Fibroblast of lung (primary cell): ENCODE results near the gene MEG3. TPM values are rescaled to one million over a fixed set of nuclear protein-coding genes. Genes with fewer than 3 reads are reported as not detected.

Experiments
- DNase-seq, 2 donors: peaks; one replicate each; pipeline versions ENCODE4 v3.0.0 to v3.0.0-alpha.2; 2010; ENCODE audit warnings: low read depth in 2 of 2
- H2AFZ ChIP-seq: 2 replicates; pipeline ENCODE4 v1.5.1; 2012; ENCODE audit warnings: low read length, control low read depth, inconsistent platforms
- H3K27ac ChIP-seq: 2 replicates; pipeline ENCODE4 v1.5.1; 2011; ENCODE audit warnings: low read length, control low read depth; ENCODE audit not compliant: insufficient read depth
- H3K27me3 ChIP-seq: 2 replicates; pipeline ENCODE4 v1.5.1; 2011; ENCODE audit warnings: mild to moderate bottlenecking, low read length; ENCODE audit not compliant: control insufficient read depth, insufficient read depth
- H3K36me3 ChIP-seq: 2 replicates; pipeline ENCODE4 v1.5.1; 2011; ENCODE audit warnings: low read length; ENCODE audit not compliant: control insufficient read depth, insufficient read depth
- H3K4me1 ChIP-seq: 2 replicates; pipeline ENCODE4 v1.5.1; 2011; ENCODE audit warnings: low read length; ENCODE audit not compliant: control insufficient read depth, insufficient read depth; ENCODE audit errors: extremely low read depth
- H3K4me2 ChIP-seq: 2 replicates; pipeline ENCODE4 v1.5.1; 2011; ENCODE audit warnings: low read length, control low read depth; ENCODE audit not compliant: insufficient read depth; ENCODE audit errors: extremely low read depth
- H3K4me3 ChIP-seq, 4 experiments: fragments of 200-600 bp in 1 of 4; sonication (generic) in 1 of 4; replicated peaks in 1 of 4; 2 replicates each; pipeline ENCODE4 v1.5.1; 2011 to 2016; ENCODE audit warnings: low read length in 4 of 4, low read depth in 3 of 4, mild to moderate bottlenecking in 3 of 4, control low read depth in 2 of 4, inconsistent platforms in 1 of 4, mixed read lengths in 1 of 4; ENCODE audit not compliant: insufficient read depth in 1 of 4; ENCODE audit errors: control extremely low read depth in 1 of 4
- H3K79me2 ChIP-seq: 2 replicates; pipeline ENCODE4 v1.5.1; 2012; ENCODE audit warnings: mild to moderate bottlenecking, low read length, inconsistent platforms; ENCODE audit not compliant: control insufficient read depth, insufficient read depth
- H3K9ac ChIP-seq: 2 replicates; pipeline ENCODE4 v1.5.1; 2011; ENCODE audit warnings: mild to moderate bottlenecking, low read length, control low read depth; ENCODE audit not compliant: insufficient read depth
- H3K9me3 ChIP-seq: 2 replicates; pipeline ENCODE4 v1.5.1; 2012; ENCODE audit warnings: low read depth, low read length; ENCODE audit not compliant: control insufficient read depth, insufficient read depth
- H4K20me1 ChIP-seq: 2 replicates; pipeline ENCODE4 v1.5.1; 2011; ENCODE audit warnings: low read length; ENCODE audit not compliant: control insufficient read depth, insufficient read depth; ENCODE audit errors: extremely low read depth
- CTCF ChIP-seq, 2 donors: IDR thresholded peaks in 1 of 2; conservative IDR thresholded peaks in 1 of 2; 1 replicate in 1 of 2; 2 replicates in 1 of 2; pipeline ENCODE4 v1.5.1; 2011 to 2012; ENCODE audit warnings: low read length in 2 of 2, control low read depth in 1 of 2, inconsistent platforms in 1 of 2, low read depth in 1 of 2, mild to moderate bottlenecking in 1 of 2
- EZH2 ChIP-seq: IDR thresholded peaks from 2 replicates; pipeline ENCODE4 v1.5.1; 2012; ENCODE audit warnings: low read length, control low read depth, mild to moderate bottlenecking; ENCODE audit errors: missing control alignments
- polyA plus RNA-seq, 2 donors: library from polyadenylated mRNA; depleted of rRNA in 1 of 2; stranded (reverse) in 1 of 2; unstranded in 1 of 2; fragments of >200 nt; gene quantifications; 2 replicates each; pipeline ENCODE4 v1.2.1, GENCODE V29; 2011 to 2012; ENCODE audit warnings: missing spikeins in 1 of 2
- total RNA-seq: library from RNA; depleted of rRNA; stranded (reverse); fragments of >200 nt; gene quantifications from 2 replicates; pipeline ENCODE4 v1.2.1, GENCODE V29; 2014

MEG3 gene
- total and polyA plus RNA-seq, 2 donors (not counting 1 experiment from before 2014, with no cell fraction given), result 104 to 182 TPM

GRCh38 chr14:100864960-100865681 is 39.2 kb downstream of the MEG3 start:
- peak in 1 of 2 donors; percentile 67 for DNase-seq
- H3K9me3 ChIP-seq, result no peaks in the 10 kb centered on the region
- no peaks in the 10 kb centered on the region for H3K27me3 ChIP-seq
- H3K9ac ChIP-seq, result no peak overlapping the region
- no peak overlapping the region for H2AFZ ChIP-seq
- no peaks in the 10 kb centered on the region for H3K79me2 ChIP-seq
- TF ChIP-seq CTCF (conservative IDR thresholded peaks at IDR 0.05 in 1 of 2, IDR thresholded peaks at IDR 0.05 in 1 of 2; ENCODE audit: low read depth in 1 of 2, low read length in 2 of 2), result no peak
- TF ChIP-seq EZH2, result no peak
- no peak overlapping the region for H3K4me3 ChIP-seq
- no peaks in the 10 kb centered on the region for H3K4me1 ChIP-seq
- H3K4me2 ChIP-seq, result no peak overlapping the region
- no peak overlapping the region for H3K27ac ChIP-seq
- H3K36me3 ChIP-seq, result peaks cover 5% of the 10 kb centered on the region
- H4K20me1 ChIP-seq, result no peaks in the 10 kb centered on the region

GRCh38 chr14:100865682-100866591 is 40.0 kb downstream of the MEG3 start:
- Histone ChIP-seq H3K36me3 (peaks cover 5% of the 10 kb centered on the region), H3K4me3 (no peak overlapping the region), H3K27me3 (no peaks in the 10 kb centered on the region), H3K4me1 (no peaks in the 10 kb centered on the region), H3K9me3 (no peaks in the 10 kb centered on the region), H3K4me2 (no peak overlapping the region), H3K79me2 (no peaks in the 10 kb centered on the region), H2AFZ (no peak overlapping the region), H4K20me1 (no peaks in the 10 kb centered on the region), H3K9ac (no peak overlapping the region), H3K27ac (no peak overlapping the region)
- DNase-seq, result no peak
- TF ChIP-seq CTCF (conservative IDR thresholded peaks at IDR 0.05 in 1 of 2, IDR thresholded peaks at IDR 0.05 in 1 of 2; ENCODE audit: low read depth in 1 of 2, low read length in 2 of 2) (no peak), EZH2 (no peak)
